ENCODE results near the gene CDK5.

DNA sequence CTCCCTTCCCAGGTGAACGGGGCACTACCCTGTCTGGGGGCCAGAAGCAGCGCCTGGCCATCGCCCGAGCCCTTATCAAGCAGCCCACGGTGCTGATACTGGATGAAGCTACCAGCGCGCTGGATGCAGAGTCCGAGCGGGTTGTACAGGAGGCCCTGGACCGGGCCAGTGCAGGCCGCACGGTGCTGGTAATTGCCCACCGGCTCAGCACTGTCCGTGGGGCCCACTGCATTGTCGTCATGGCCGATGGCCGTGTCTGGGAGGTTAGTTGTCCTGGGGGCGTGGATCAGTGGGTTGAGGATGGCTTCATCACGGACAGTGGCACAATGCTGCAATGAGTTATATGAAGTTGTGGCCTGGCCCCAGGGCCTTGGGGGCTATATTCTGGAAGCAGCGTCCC lies 13.7 kb downstream of the CDK5 start:
- TF ChIP-seq, protein P1, sequence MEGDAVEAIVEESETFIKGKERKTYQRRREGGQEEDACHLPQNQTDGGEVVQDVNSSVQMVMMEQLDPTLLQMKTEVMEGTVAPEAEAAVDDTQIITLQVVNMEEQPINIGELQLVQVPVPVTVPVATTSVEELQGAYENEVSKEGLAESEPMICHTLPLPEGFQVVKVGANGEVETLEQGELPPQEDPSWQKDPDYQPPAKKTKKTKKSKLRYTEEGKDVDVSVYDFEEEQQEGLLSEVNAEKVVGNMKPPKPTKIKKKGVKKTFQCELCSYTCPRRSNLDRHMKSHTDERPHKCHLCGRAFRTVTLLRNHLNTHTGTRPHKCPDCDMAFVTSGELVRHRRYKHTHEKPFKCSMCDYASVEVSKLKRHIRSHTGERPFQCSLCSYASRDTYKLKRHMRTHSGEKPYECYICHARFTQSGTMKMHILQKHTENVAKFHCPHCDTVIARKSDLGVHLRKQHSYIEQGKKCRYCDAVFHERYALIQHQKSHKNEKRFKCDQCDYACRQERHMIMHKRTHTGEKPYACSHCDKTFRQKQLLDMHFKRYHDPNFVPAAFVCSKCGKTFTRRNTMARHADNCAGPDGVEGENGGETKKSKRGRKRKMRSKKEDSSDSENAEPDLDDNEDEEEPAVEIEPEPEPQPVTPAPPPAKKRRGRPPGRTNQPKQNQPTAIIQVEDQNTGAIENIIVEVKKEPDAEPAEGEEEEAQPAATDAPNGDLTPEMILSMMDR (IDR thresholded peaks at IDR 0.05; ENCODE audit: insufficient read depth, low read length, poor library complexity, severe bottlenecking), result no peak
- no peak for TF ChIP-seq EZH2phosphoT487 (conservative IDR thresholded peaks at IDR 0.05; ENCODE audit: low read length)
